SIG-M5 treated with dmso at 0.1 percent for 504 hours (cell line): ENCODE data around the gene FZD1.
A peak's percentile ranks its signal among the peaks of the same experiment; 100 is the strongest.
"Not testable (repeated sequence)": the region's sequence is repeated elsewhere in the genome, so short reads cannot be mapped to it uniquely, and the experiment has no call there.

Experiments
- DNase-seq: peaks from one replicate; lab custom pipeline; 2025; ENCODE audit not compliant: unreplicated experiment; lab: John Stamatoyannopoulos, UW

Gene FZD1

GRCh38 chr7:91295576-91295975 lies 31.3 kb downstream of the FZD1 start:
- DNase-seq: no peak

- DNase-seq: no peak
Observed at GRCh38 chr7:91297939-91298338, 33.7 kb downstream of the FZD1 start.

GRCh38 chr7:91299952-91300775 lies 35.9 kb downstream of the FZD1 start:
- peak; percentile 83 for DNase-seq

- no peak for DNase-seq
Observed at GRCh38 chr7:91302794-91303193, 38.6 kb downstream of the FZD1 start.

GRCh38 chr7:91306266-91306665 lies 42.0 kb downstream of the FZD1 start:
- DNase-seq: no peak

- no peak for DNase-seq
Observed at GRCh38 chr7:91307467-91307866, 43.2 kb downstream of the FZD1 start.

GRCh38 chr7:91308191-91308590 lies 44.0 kb downstream of the FZD1 start:
- DNase-seq: not testable (repeated sequence)

- DNase-seq: no peak
Observed at GRCh38 chr7:91310830-91311460, 46.7 kb downstream of the FZD1 start.

- DNase-seq: no peak
Observed at GRCh38 chr7:91311839-91312238, 47.6 kb downstream of the FZD1 start.

GRCh38 chr7:91313113-91313512 lies 48.9 kb downstream of the FZD1 start:
- no peak for DNase-seq

- no peak for DNase-seq
Observed at GRCh38 chr7:91314591-91315323, 50.5 kb downstream of the FZD1 start.

- DNase-seq: peak; percentile 1
Observed at GRCh38 chr7:91316426-91316825, 52.2 kb downstream of the FZD1 start.

- no peak for DNase-seq
Observed at GRCh38 chr7:91319351-91319750, 55.1 kb downstream of the FZD1 start.

- no peak for DNase-seq
Observed at GRCh38 chr7:91320366-91321078, 56.3 kb downstream of the FZD1 start.
